Measurements from ENCODE around the gene ACLY. TPM values are rescaled to one million over a fixed set of nuclear protein-coding genes. Genes with fewer than 3 reads are reported as not detected.
A peak's percentile ranks its signal among the peaks of the same experiment; 100 is the strongest.

The ACLY gene
- total and polyA plus RNA-seq, 12 donors, result 12.1 to 42.2 (median 25.2) TPM

GRCh38 chr17:41962111-41962510 is 43.4 kb upstream of the ACLY start:
- 84 to 87% methylated on average over 5 of the region's 5 CpGs for WGBS, 2 donors
- TF ChIP-seq CTCF (IDR thresholded peaks at IDR 0.05), result no peak
- ATAC-seq (no peak), DNase-seq (no peak)
- intact Hi-C loops (cut with DNase I), result loop anchor here in 8 of 10 donors (2.0 to 10.0 kb wide), 8 partner anchors 135 to 563 kb away; partner anchors contain the start of genes HAP1 (in 1 of the 8) and ZNF385C (in 1 of the 8)
- Histone ChIP-seq H3K4me1 (peaks cover 2 to 27% (median 16%) of the 10 kb centered on the region in 9 donors), H3K27me3 (no peaks in the 10 kb centered on the region), H3K27ac (no peak overlapping the region), H3K9me3 (no peaks in the 10 kb centered on the region), H3K36me3 (no peaks in the 10 kb centered on the region), H3K4me3 (no peak overlapping the region)

- Histone ChIP-seq H3K4me1 (peaks cover 0 to 15% (median 4%) of the 10 kb centered on the region in 9 donors), H3K27ac (no peak overlapping the region), H3K27me3 (no peaks in the 10 kb centered on the region), H3K9me3 (no peaks in the 10 kb centered on the region), H3K36me3 (no peaks in the 10 kb centered on the region), H3K4me3 (no peak overlapping the region)
- peak in 5 of 8 donors; percentile 23 to 50 (median 44) for ATAC-seq
- no peak for DNase-seq
- TF ChIP-seq CTCF (IDR thresholded peaks at IDR 0.05), result peak in 7 of 9 donors; percentile 30 to 46 (median 40)
- WGBS, 2 donors, result 41 to 45% methylated on average over 17 of the region's 17 CpGs
- intact Hi-C loops (cut with DNase I), result loop anchor here in 7 of 10 donors (5.0 to 10.0 kb wide), 7 partner anchors 138 to 565 kb away; partner anchors contain the start of genes HAP1 (in 1 of the 7) and ZNF385C (in 1 of the 7)
Measured at GRCh38 chr17:41959336-41960095, 40.8 kb upstream of the ACLY start.

DNA sequence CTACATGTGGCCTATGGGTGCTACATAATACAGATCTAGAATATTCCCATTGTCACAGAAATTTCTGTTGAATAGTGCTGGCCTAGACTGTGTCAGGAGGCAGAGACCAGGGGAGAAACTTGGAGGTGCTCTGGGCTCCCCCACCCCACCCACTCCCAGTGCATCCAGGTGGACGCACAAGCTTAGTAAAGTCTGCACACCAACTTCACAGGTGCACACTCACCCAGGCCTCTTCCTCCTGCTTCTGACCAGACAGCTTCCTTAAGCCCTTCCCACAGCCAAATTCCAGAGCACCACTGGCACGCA is 40.2 kb upstream of the ACLY start:
- ATAC-seq (no peak), DNase-seq (no peak)
- peaks cover 0 to 15% (median 4%) of the 10 kb centered on the region in 9 donors for H3K4me1 ChIP-seq
- intact Hi-C loops (cut with DNase I), result no loop called here
- no peak overlapping the region for H3K4me3 ChIP-seq
- no peaks in the 10 kb centered on the region for H3K36me3 ChIP-seq
- no peaks in the 10 kb centered on the region for H3K27me3 ChIP-seq
- WGBS, 2 donors, result 69 to 71% methylated on average over 2 of the region's 2 CpGs
- H3K9me3 ChIP-seq, result no peaks in the 10 kb centered on the region
- no peak for TF ChIP-seq CTCF (IDR thresholded peaks at IDR 0.05)
- H3K27ac ChIP-seq, result no peak overlapping the region

DNA sequence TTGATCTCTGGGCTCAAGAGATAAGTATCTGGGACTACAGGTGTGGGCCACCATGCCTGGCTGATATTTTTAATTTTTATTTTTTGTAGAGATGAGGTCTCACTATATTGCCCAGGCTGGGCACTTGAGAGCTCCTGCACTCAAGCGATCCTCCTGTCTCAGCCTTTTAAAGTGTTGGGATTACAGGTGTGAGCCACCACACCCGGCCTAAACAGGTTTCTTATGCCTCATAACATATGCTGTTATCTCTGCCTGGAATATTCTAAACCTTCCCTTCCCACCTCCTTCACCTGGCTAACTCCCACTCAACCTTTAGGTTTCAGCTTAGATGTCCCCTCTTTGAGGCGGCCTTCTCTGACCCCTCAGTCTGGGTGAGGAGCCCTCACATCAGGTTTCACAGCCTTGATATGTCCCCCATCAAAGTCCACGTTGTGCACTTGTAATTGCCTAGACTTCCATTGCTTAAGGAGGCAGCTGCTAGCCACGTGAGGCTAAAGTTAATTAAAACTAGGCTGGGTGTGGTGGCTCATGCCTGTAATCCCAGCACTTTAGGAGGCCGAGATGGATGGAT is 39.2 kb upstream of the ACLY start:
- WGBS, 2 donors, result 86 to 89% methylated on average over 6 of the region's 6 CpGs
- intact Hi-C loops (cut with DNase I), result no loop called here

More for the DNA sequence above, 39.2 kb upstream of the ACLY start:
- Histone ChIP-seq H3K27ac (no peak overlapping the region), H3K27me3 (no peaks in the 10 kb centered on the region), H3K4me3 (no peak overlapping the region), H3K36me3 (no peaks in the 10 kb centered on the region), H3K4me1 (peaks cover 0 to 14% (median 4%) of the 10 kb centered on the region in 9 donors), H3K9me3 (no peaks in the 10 kb centered on the region)
- no peak for TF ChIP-seq CTCF (IDR thresholded peaks at IDR 0.05)
- ATAC-seq, result no peak
- DNase-seq, result no peak

Measured in heart right ventricle (tissue), 16 donors.